H1 (cell line): ENCODE data around the gene LPCAT3. TPM values are rescaled to one million over a fixed set of nuclear protein-coding genes. Genes with fewer than 3 reads are reported as not detected.

Experiments used
- CTCF ChIA-PET: fragments of 300-600 bp; sonication (Branson Sonifier 250); formaldehyde crosslinking; loops from one replicate; lab custom pipeline; 2021; ENCODE audit not compliant: partially characterized antibody; lab: Charles Lee
- POLR2A ChIA-PET: fragments of 300-600 bp; sonication (Branson Sonifier 250); formaldehyde crosslinking; loops from one replicate; lab custom pipeline; 2021; ENCODE audit warnings: inconsistent platforms; ENCODE audit not compliant: partially characterized antibody; lab: Charles Lee
- DNase-seq, 2 experiments: peaks; one replicate each; pipeline versions ENCODE4 v3.0.0 to v3.0.0-alpha.2; 2010 to 2022; ENCODE audit warnings: low spot score in 2 of 2, low read depth in 1 of 2, mixed read lengths in 1 of 2
- FAIRE-seq: peaks from 2 replicates; lab custom pipeline; 2011; peaks lifted over from hg19 to GRCh38; lab: Jason Lieb, UNC
- H2AFZ ChIP-seq: 2 replicates; pipeline ENCODE4 v1.8.1; 2012; ENCODE audit warnings: low read length, inconsistent platforms
- H2AK5ac ChIP-seq: 2 replicates; pipeline ENCODE4 v1.6.1; 2013; ENCODE audit warnings: low read depth, low read length
- H2BK120ac ChIP-seq: replicated peaks from 2 replicates; pipeline ENCODE3; 2013; ENCODE audit warnings: low read depth, low read length, inconsistent platforms
- H2BK12ac ChIP-seq: 2 replicates; pipeline ENCODE4 v1.6.1; 2013; ENCODE audit warnings: low read depth, low read length
- H2BK15ac ChIP-seq: 2 replicates; pipeline ENCODE4 v1.6.1; 2013; ENCODE audit warnings: low read length
- H2BK20ac ChIP-seq: 2 replicates; pipeline ENCODE4 v1.6.1; 2013; ENCODE audit warnings: low read length
- H2BK5ac ChIP-seq: 2 replicates; pipeline ENCODE4 v1.6.1; 2013; ENCODE audit warnings: low read depth, low read length
- H3K14ac ChIP-seq: 2 replicates; pipeline ENCODE4 v1.6.1; 2013; ENCODE audit warnings: inconsistent platforms; ENCODE audit not compliant: insufficient read length
- H3K18ac ChIP-seq: 2 replicates; pipeline ENCODE4 v1.6.1; 2013; ENCODE audit warnings: low read length; ENCODE audit errors: extremely low read depth
- H3K23ac ChIP-seq: 2 replicates; pipeline ENCODE4 v1.6.1; 2013; ENCODE audit warnings: inconsistent platforms; ENCODE audit not compliant: insufficient read length
- H3K23me2 ChIP-seq: 2 replicates; pipeline ENCODE4 v1.6.1; 2013; ENCODE audit warnings: low read depth, low read length
- H3K27ac ChIP-seq: 2 replicates; pipeline ENCODE4 v1.6.1; 2011; ENCODE audit warnings: low read depth, low read length, inconsistent platforms
- H3K27me3 ChIP-seq, 4 experiments: replicated peaks in 1 of 4; 1 replicate in 1 of 4; 2 replicates in 3 of 4; pipeline versions ENCODE4 v1.6.1 to v1.8.1; 2011 to 2013; ENCODE audit warnings: low read length in 3 of 4, mild to moderate bottlenecking in 3 of 4, inconsistent platforms in 2 of 4, mixed read lengths in 2 of 4, moderate library complexity in 1 of 4; ENCODE audit not compliant: control insufficient read depth in 3 of 4, insufficient read depth in 3 of 4; ENCODE audit errors: extremely low read depth in 1 of 4
- H3K36me3 ChIP-seq, 4 experiments: 2 replicates each; pipeline versions ENCODE4 v1.6.1 to v1.8.1; 2011 to 2013; ENCODE audit warnings: mild to moderate bottlenecking in 4 of 4, low read length in 3 of 4, moderate library complexity in 2 of 4, control low read depth in 1 of 4, inconsistent platforms in 1 of 4; ENCODE audit not compliant: insufficient read depth in 4 of 4, control insufficient read depth in 2 of 4
- H3K4ac ChIP-seq: replicated peaks from 2 replicates; pipeline ENCODE3; 2013; ENCODE audit warnings: low read length, low read depth, mixed read lengths, inconsistent platforms; ENCODE audit not compliant: insufficient read length
- H3K4me1 ChIP-seq, 4 experiments: replicated peaks in 1 of 4; 1 replicate in 1 of 4; 2 replicates in 3 of 4; pipeline versions ENCODE4 v1.6.1 to v1.8.1; 2011 to 2013; ENCODE audit warnings: low read length in 3 of 4, inconsistent platforms in 2 of 4, mixed read lengths in 1 of 4; ENCODE audit not compliant: insufficient read depth in 4 of 4, control insufficient read depth in 3 of 4
- H3K4me2 ChIP-seq, 2 experiments: 2 replicates each; pipeline versions ENCODE4 v1.6.1 to v1.8.1; 2011 to 2013; ENCODE audit warnings: low read depth in 2 of 2, low read length in 2 of 2, control low read depth in 1 of 2, inconsistent platforms in 1 of 2, mild to moderate bottlenecking in 1 of 2; ENCODE audit not compliant: insufficient read depth in 1 of 2
- H3K4me3 ChIP-seq, 4 experiments: fragments of 200-600, 300-600 bp in 1 of 4; sonication (generic), shearing (Covaris generic), sonication (Bioruptor Twin) in 1 of 4; 2 replicates each; pipeline versions ENCODE4 v1.5.1 to v1.8.1; 2011 to 2016; ENCODE audit warnings: low read length in 4 of 4, low read depth in 3 of 4, control low read depth in 2 of 4, inconsistent platforms in 2 of 4, mild to moderate bottlenecking in 2 of 4, mixed read lengths in 1 of 4, moderate library complexity in 1 of 4; ENCODE audit not compliant: insufficient read depth in 2 of 4; ENCODE audit errors: extremely low read depth in 1 of 4
- H3K56ac ChIP-seq: replicated peaks from 2 replicates; pipeline ENCODE3; 2013; ENCODE audit warnings: low read depth, mild to moderate bottlenecking, mixed read lengths, low read length, inconsistent platforms; ENCODE audit not compliant: insufficient read length
- H3K79me1 ChIP-seq: 2 replicates; pipeline ENCODE4 v1.6.1; 2013; ENCODE audit warnings: low read depth, low read length, control low read depth
- H3K79me2 ChIP-seq, 2 experiments: 2 replicates each; pipeline versions ENCODE4 v1.6.1 to v1.8.1; 2012 to 2013; ENCODE audit warnings: low read length in 2 of 2, mild to moderate bottlenecking in 2 of 2, inconsistent platforms in 1 of 2; ENCODE audit not compliant: insufficient read depth in 2 of 2, control insufficient read depth in 1 of 2
- H3K9ac ChIP-seq, 4 experiments: replicated peaks in 1 of 4; 1 replicate in 1 of 4; 2 replicates in 3 of 4; pipeline versions ENCODE4 v1.6.1 to v1.8.1; 2011 to 2013; ENCODE audit warnings: low read depth in 3 of 4, low read length in 3 of 4, control low read depth in 2 of 4, mild to moderate bottlenecking in 2 of 4, moderate library complexity in 2 of 4, inconsistent platforms in 1 of 4; ENCODE audit errors: extremely low read depth in 1 of 4
- H3K9me3 ChIP-seq, 2 experiments: 2 replicates each; pipeline versions ENCODE4 v1.6.1 to v1.8.1; 2012 to 2013; ENCODE audit warnings: mild to moderate bottlenecking in 2 of 2, moderate library complexity in 2 of 2, control low read depth in 1 of 2, inconsistent platforms in 1 of 2, low read depth in 1 of 2, low read length in 1 of 2, mixed read lengths in 1 of 2; ENCODE audit not compliant: insufficient read depth in 2 of 2
- H4K20me1 ChIP-seq, 2 experiments: replicated peaks in 1 of 2; 2 replicates each; pipeline versions ENCODE3 to v1.8.1; 2011 to 2013; ENCODE audit warnings: inconsistent platforms in 2 of 2, low read length in 2 of 2, mild to moderate bottlenecking in 1 of 2; ENCODE audit not compliant: insufficient read depth in 2 of 2, control insufficient read depth in 1 of 2
- H4K5ac ChIP-seq: 2 replicates; pipeline ENCODE4 v1.6.1; 2013; ENCODE audit warnings: low read length, low read depth, mixed read lengths, inconsistent platforms; ENCODE audit not compliant: insufficient read length
- H4K8ac ChIP-seq: 2 replicates; pipeline ENCODE4 v1.8.0; 2013; ENCODE audit warnings: mild to moderate bottlenecking, moderate library complexity, low read length, inconsistent platforms; ENCODE audit not compliant: insufficient read depth; ENCODE audit errors: extremely low read depth
- H4K91ac ChIP-seq: replicated peaks from 2 replicates; pipeline ENCODE3; 2013; ENCODE audit warnings: low read length, mixed read lengths, inconsistent platforms; ENCODE audit not compliant: insufficient read length
- E2F6 ChIP-seq: IDR thresholded peaks from 2 replicates; pipeline ENCODE4 v1.6.1; 2012; ENCODE audit warnings: inconsistent platforms
- EGR1 ChIP-seq: IDR thresholded peaks from 2 replicates; pipeline ENCODE4 v1.6.1; 2011; ENCODE audit warnings: low read depth, low read length, borderline replicate concordance
- GABPA ChIP-seq: IDR thresholded peaks from 2 replicates; pipeline ENCODE4 v1.6.1; 2011; ENCODE audit warnings: mild to moderate bottlenecking, low read length, moderate library complexity, borderline replicate concordance; ENCODE audit not compliant: insufficient read depth
- MAFK ChIP-seq: IDR thresholded peaks from 2 replicates; pipeline ENCODE4 v1.6.1; 2012; ENCODE audit warnings: low read depth, mild to moderate bottlenecking, improper control_type of control experiment, low read length
- POLR2A ChIP-seq, 2 experiments: IDR thresholded peaks; 1 replicate in 1 of 2; 2 replicates in 1 of 2; pipeline ENCODE4 v1.6.1; 2011; ENCODE audit warnings: low read depth in 2 of 2, low read length in 2 of 2, mild to moderate bottlenecking in 2 of 2; ENCODE audit errors: control extremely low read depth in 1 of 2
- SP4 ChIP-seq: IDR thresholded peaks from 2 replicates; pipeline ENCODE4 v1.6.1; 2012; ENCODE audit warnings: low read length, inconsistent platforms
- TAF1 ChIP-seq: IDR thresholded peaks from 2 replicates; pipeline ENCODE4 v1.6.1; 2011; ENCODE audit warnings: mild to moderate bottlenecking, low read depth, low read length
- YY1 ChIP-seq: IDR thresholded peaks from 2 replicates; pipeline ENCODE4 v1.6.1; 2011; ENCODE audit warnings: low read depth, mild to moderate bottlenecking, low read length
- WGBS, 2 experiments: shearing (Covaris generic) in 1 of 2; methylation state at CpG; one replicate each; pipeline versions ENCODE4 v1.1.6 to v1.1.7; 2013 to 2015; ENCODE audit warnings: low lambda C conversion rate in 2 of 2, mixed read lengths in 2 of 2, inconsistent platforms in 1 of 2, low coverage in 1 of 2, missing lambda C conversion rate in 1 of 2; ENCODE audit not compliant: insufficient replicate concordance in 2 of 2, insufficient coverage in 1 of 2, insufficient read length in 1 of 2; ENCODE audit errors: extremely low coverage in 1 of 2, missing lambda C conversion rate in 1 of 2; 5-methylcytosine and 5-hydroxymethylcytosine counted together
- polyA plus RNA-seq, 7 experiments: library from polyadenylated mRNA; depleted of rRNA in 3 of 7; stranded (reverse) in 5 of 7; unstranded in 2 of 7; fragments of >200 nt in 5 of 7; fragments of 200-250 nt in 2 of 7; gene quantifications; 1 replicate in 5 of 7; 2 replicates in 1 of 7; 4 replicates in 1 of 7; pipeline versions ENCODE4 v1.2.1 to v1.2.3, GENCODE V29; 2011 to 2013; ENCODE audit warnings: missing spikeins in 2 of 7, mixed read lengths in 2 of 7
- total RNA-seq: library from RNA; stranded (reverse); fragmentation: NEBNext Ultra II Directional; extraction: Animal tissue kit (Norgen Biotek cat#: 25700); gene quantifications from 2 replicates; pipeline ENCODE4 v1.2.1, GENCODE V29; 2021
- TF ChIP-seq, protein P1 (sequence below): IDR thresholded peaks from 2 replicates; pipeline ENCODE4 v1.6.1; 2012; ENCODE audit warnings: low read length, inconsistent platforms

The LPCAT3 gene
- total and polyA plus RNA-seq, 2 of the 8 experiments (the other 6 are each of a cell fraction or from before 2014, with no cell fraction given), result 55.8 to 70.4 TPM

DNA sequence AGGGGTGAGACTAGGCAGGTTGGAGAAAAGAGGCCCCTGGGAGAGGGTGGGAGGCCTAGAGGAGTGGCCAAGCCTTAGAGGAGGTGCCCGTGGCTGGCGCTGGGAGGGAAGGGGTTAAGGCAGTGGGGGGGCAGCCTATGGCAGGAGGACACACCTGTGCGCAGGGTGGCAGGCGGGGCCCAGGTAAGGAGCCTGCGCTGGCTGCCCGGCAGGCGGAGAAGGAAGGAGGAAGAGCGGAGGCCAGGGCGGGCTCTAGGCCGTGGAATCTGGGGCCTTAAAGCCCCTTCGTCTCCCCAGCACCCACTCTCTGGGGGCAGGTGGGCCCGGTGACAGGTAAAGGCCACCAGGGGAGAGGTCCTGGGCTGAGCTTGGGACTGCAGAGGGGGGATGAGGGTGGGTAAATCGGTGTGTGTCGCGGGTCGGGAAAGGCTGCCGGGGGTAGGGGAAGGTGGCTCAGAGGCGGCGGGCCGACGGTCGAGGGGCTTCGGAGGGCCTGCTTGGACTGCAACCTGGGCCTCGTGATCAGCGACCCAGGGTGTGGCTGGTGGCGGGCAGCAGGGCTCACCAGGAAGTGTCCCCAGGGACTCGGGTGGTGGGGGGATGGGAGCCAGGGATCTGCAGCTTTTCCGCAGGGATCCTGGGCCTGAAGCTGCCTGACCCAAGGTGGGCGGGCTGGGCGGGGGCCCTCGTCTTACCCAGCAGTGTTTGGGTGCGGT is 55.1 kb downstream of the LPCAT3 start:
- H2AFZ ChIP-seq, result no peak overlapping the region
- peak overlapping the region; percentile 88; the same call in 1 of the 2 replicates for H2BK15ac ChIP-seq
- peak overlapping the region; percentile 70 to 91 (median 81) for H3K9ac ChIP-seq
- POLR2A ChIA-PET, result interaction anchor here (0.7 to 44.0 kb wide), 12 partner anchors 6 to 200 kb away, joined by 3 to 1596 read pairs (median 6); partner anchors contain the start of genes ATN1, C12orf57, C1RL and CDCA3
- FAIRE-seq (no peak), DNase-seq (peak in 1 of 2 experiments; percentile 91)
- no peak overlapping the region for H3K23ac ChIP-seq
- H3K36me3 ChIP-seq, result peaks cover 21 to 33% (median 23%) of the 10 kb centered on the region in 4 experiments
- peak overlapping the region; percentile 97 for H2BK5ac ChIP-seq
- H4K20me1 ChIP-seq, result peaks cover under 1% of the 10 kb centered on the region in 2 experiments
- no peaks in the 10 kb centered on the region for H3K27me3 ChIP-seq
- H3K18ac ChIP-seq, result peak overlapping the region; percentile 92
- H3K23me2 ChIP-seq, result peaks cover 16% of the 10 kb centered on the region; the same call in 1 of the 2 replicates
- no peaks in the 10 kb centered on the region for H3K9me3 ChIP-seq
- H2AK5ac ChIP-seq, result no peak overlapping the region; the same call in none of the 2 replicates
- H3K27ac ChIP-seq, result peak overlapping the region; percentile 82
- no peak overlapping the region for H3K14ac ChIP-seq
- peak overlapping the region; percentile 86 for H3K56ac ChIP-seq
- no peak overlapping the region for H2BK20ac ChIP-seq
- peaks cover 12 to 39% (median 30%) of the 10 kb centered on the region in 4 experiments for H3K4me1 ChIP-seq
- H3K79me2 ChIP-seq, result peaks cover 0 to 17% of the 10 kb centered on the region in 2 experiments; a peak in 2 of 4 replicates
- no peak overlapping the region for H4K8ac ChIP-seq
- WGBS, 2 experiments, result 2% methylated on average over 19 of the region's 32 CpGs; no CpG with 5 or more reads in 1 of the 2 experiments
- peak overlapping the region; percentile 80 for H3K4ac ChIP-seq
- H4K91ac ChIP-seq, result peak overlapping the region; percentile 57
- H3K4me2 ChIP-seq, result peak overlapping the region; percentile 66 to 93
- H2BK12ac ChIP-seq, result peak overlapping the region; percentile 80; the same call in 1 of the 2 replicates
- H3K79me1 ChIP-seq, result no peaks in the 10 kb centered on the region
- H2BK120ac ChIP-seq, result no peak overlapping the region
- peak overlapping the region; percentile 68 to 90 (median 82) for H3K4me3 ChIP-seq
- peak overlapping the region; percentile 42 for H4K5ac ChIP-seq
- CTCF ChIA-PET, result interaction anchor here (0.7 to 12.2 kb wide), 28 partner anchors 11 to 226 kb away, joined by 3 to 277 read pairs (median 4); partner anchors contain the start of genes C12orf57, C1R, PTPN6 and RNU7-1
- peak; percentile 65; the same call in 1 of the 2 replicates for TF ChIP-seq YY1
- peak in 1 of 2 experiments; percentile 57; a peak in 1 of 3 replicates for TF ChIP-seq POLR2A (IDR thresholded peaks at IDR 0.05; ENCODE audit: control extremely low read depth in 1 of 2, low read depth in 2 of 2, low read length in 2 of 2)
- TF ChIP-seq GABPA, result no peak
- TF ChIP-seq SP4, result 0 out of 2 replicates have a peak, but pooled peaks have one; percentile 48
- TF ChIP-seq EGR1, result no peak
- TF ChIP-seq, protein P1, sequence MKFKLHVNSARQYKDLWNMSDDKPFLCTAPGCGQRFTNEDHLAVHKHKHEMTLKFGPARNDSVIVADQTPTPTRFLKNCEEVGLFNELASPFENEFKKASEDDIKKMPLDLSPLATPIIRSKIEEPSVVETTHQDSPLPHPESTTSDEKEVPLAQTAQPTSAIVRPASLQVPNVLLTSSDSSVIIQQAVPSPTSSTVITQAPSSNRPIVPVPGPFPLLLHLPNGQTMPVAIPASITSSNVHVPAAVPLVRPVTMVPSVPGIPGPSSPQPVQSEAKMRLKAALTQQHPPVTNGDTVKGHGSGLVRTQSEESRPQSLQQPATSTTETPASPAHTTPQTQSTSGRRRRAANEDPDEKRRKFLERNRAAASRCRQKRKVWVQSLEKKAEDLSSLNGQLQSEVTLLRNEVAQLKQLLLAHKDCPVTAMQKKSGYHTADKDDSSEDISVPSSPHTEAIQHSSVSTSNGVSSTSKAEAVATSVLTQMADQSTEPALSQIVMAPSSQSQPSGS, result no peak
- TF ChIP-seq E2F6, result 0 out of 2 replicates have a peak, but pooled peaks have one; percentile 30
- TF ChIP-seq MAFK, result 0 out of 2 replicates have a peak, but pooled peaks have one; percentile 6
- peak; percentile 68; the same call in 1 of the 2 replicates for TF ChIP-seq TAF1
